ENCODE measurements around the gene MYCN. TPM values are rescaled to one million over a fixed set of nuclear protein-coding genes. Genes with fewer than 3 reads are reported as not detected.

The MYCN gene
- total and polyA plus RNA-seq, 2 donors (not counting 3 experiments of a cell fraction or from before 2014, with no cell fraction given), result 0.47 to 6.8 TPM

- TF ChIP-seq CTCF (IDR thresholded peaks at IDR 0.05; ENCODE audit: extremely low read depth in 1 of 2, insufficient read depth in 1 of 2, low read depth in 1 of 2, low read length in 2 of 2) (no peak), POLR2A (IDR thresholded peaks at IDR 0.05; ENCODE audit: low read depth, low read length) (no peak), MYC (IDR thresholded peaks at IDR 0.05; ENCODE audit: low read depth, low read length) (no peak), MAX (IDR thresholded peaks at IDR 0.05; ENCODE audit: insufficient read depth, insufficient read length) (no peak), EZH2 (IDR thresholded peaks at IDR 0.05; ENCODE audit: borderline replicate concordance, low read depth, low read length, severe bottlenecking) (no peak), POLR2AphosphoS5 (IDR thresholded peaks at IDR 0.05; ENCODE audit: insufficient read depth, low read depth, low read length) (no peak), FOS (IDR thresholded peaks at IDR 0.05; ENCODE audit: borderline replicate concordance, insufficient read depth, low read length) (no peak), GATA2 (IDR thresholded peaks at IDR 0.05; ENCODE audit: insufficient read depth, insufficient read length, low read depth, low read length) (no peak), JUN (IDR thresholded peaks at IDR 0.05; ENCODE audit: borderline replicate concordance, insufficient read depth, insufficient read length, low read depth) (no peak)
- DNase-seq (ENCODE audit: low read depth, low spot score), result no peak
- peak overlapping the region in 2 of 3 experiments; percentile 17 to 30 for H3K4me3 ChIP-seq (replicated peaks in 1 of 3; ENCODE audit: insufficient read depth in 1 of 3, low read depth in 1 of 3, low read length in 3 of 3)
- no peak overlapping the region for H3K27ac ChIP-seq (ENCODE audit: insufficient read depth, low read depth, low read length)
- ChIA-PET POLR2A (no interaction called here), CTCF (interaction anchor here (1.0 to 2.0 kb wide), 4 partner anchors 305 to 814 kb away, joined by 4 to 6 read pairs (median 4); no protein-coding TSS in a partner anchor)
- no peak overlapping the region for H3K4me2 ChIP-seq (ENCODE audit: insufficient read depth, low read length)
- no peaks in the 10 kb centered on the region for H3K36me3 ChIP-seq (ENCODE audit: control insufficient read depth in 2 of 2, extremely low read depth in 1 of 2, insufficient read depth in 2 of 2, low read length in 2 of 2)
- no peak overlapping the region for H2AFZ ChIP-seq (ENCODE audit: low read depth, low read length)
- FAIRE-seq, result no peak
- H3K9me3 ChIP-seq (replicated peaks; ENCODE audit: control insufficient read depth, insufficient read depth, low read length), result no peaks in the 10 kb centered on the region
- H3K9me1 ChIP-seq (replicated peaks; ENCODE audit: control insufficient read depth, extremely low read depth, insufficient read depth, low read length), result no peaks in the 10 kb centered on the region
- no peak overlapping the region for H3K9ac ChIP-seq (replicated peaks; ENCODE audit: extremely low read depth, insufficient read depth, low read length)
- H4K20me1 ChIP-seq (replicated peaks; ENCODE audit: control insufficient read depth, extremely low read depth, insufficient read depth, low read length), result no peaks in the 10 kb centered on the region
- no peaks in the 10 kb centered on the region for H3K79me2 ChIP-seq (ENCODE audit: control insufficient read depth, insufficient read depth, low read length)
- H3K27me3 ChIP-seq (ENCODE audit: control insufficient read depth in 2 of 2, insufficient read depth in 2 of 2, low read length in 2 of 2), result peaks cover 42 to 55% of the 10 kb centered on the region in 2 experiments
- no TSS peak for BruUV-seq (replicated peaks)
- peaks cover 13% of the 10 kb centered on the region for H3K4me1 ChIP-seq (ENCODE audit: control insufficient read depth, extremely low read depth, insufficient read depth, low read length)
- dilution Hi-C loops (cut with MboI; ENCODE audit: extremely low pct_ligation_motif_present, low sequenced_read_pairs), result no loop called here
- intact Hi-C loops (cut with micrococcal nuclease), result loop anchor here (1.0 to 5.0 kb wide), 4 partner anchors 31 to 339 kb away; no protein-coding TSS in a partner anchor
Observed at GRCh38 chr2:15942711-15943345, 2.5 kb downstream of the MYCN start.

Data from endothelial cell of umbilical vein (primary cell).